ENCODE measurements around the gene SRP19.
"Not testable (repeated sequence)": the region's sequence is repeated elsewhere in the genome, so short reads cannot be mapped to it uniquely, and the experiment has no call there.

SRP19 gene

GRCh38 chr5:112876362-112876761 is 15.3 kb downstream of the SRP19 start:
- no peak for DNase-seq

- no peak for DNase-seq
Observed at GRCh38 chr5:112878101-112878500, 17.0 kb downstream of the SRP19 start.

- DNase-seq, result peak; percentile 23
Observed at GRCh38 chr5:112878760-112879159, 17.7 kb downstream of the SRP19 start.

- no peak for DNase-seq
Observed at GRCh38 chr5:112880219-112880964, 19.3 kb downstream of the SRP19 start.

GRCh38 chr5:112883192-112883591 is 22.1 kb downstream of the SRP19 start:
- no peak for DNase-seq

- DNase-seq, result no peak
Observed at GRCh38 chr5:112885001-112885400, 23.9 kb downstream of the SRP19 start.

GRCh38 chr5:112886975-112887374 is 25.9 kb downstream of the SRP19 start:
- DNase-seq, result no peak

- not testable (repeated sequence) for DNase-seq
Observed at GRCh38 chr5:112892066-112892465, 31.0 kb downstream of the SRP19 start.

- DNase-seq, result no peak
Observed at GRCh38 chr5:112892776-112893175, 31.7 kb downstream of the SRP19 start.

- DNase-seq, result no peak
Observed at GRCh38 chr5:112895682-112896081, 34.6 kb downstream of the SRP19 start.

- no peak for DNase-seq
Observed at GRCh38 chr5:112902561-112902960, 41.5 kb downstream of the SRP19 start.

GRCh38 chr5:112904996-112905395 is 43.9 kb downstream of the SRP19 start:
- not testable (repeated sequence) for DNase-seq

GRCh38 chr5:112906637-112907036 is 45.5 kb downstream of the SRP19 start:
- no peak for DNase-seq

GRCh38 chr5:112907166-112907631 is 46.1 kb downstream of the SRP19 start:
- no peak for DNase-seq

GRCh38 chr5:112908854-112909253 is 47.8 kb downstream of the SRP19 start:
- DNase-seq, result no peak

GRCh38 chr5:112910529-112910928 is 49.4 kb downstream of the SRP19 start:
- no peak for DNase-seq

- DNase-seq, result no peak
Observed at GRCh38 chr5:112914584-112914983, 53.5 kb downstream of the SRP19 start.

- no peak for DNase-seq
Observed at GRCh38 chr5:112915831-112916230, 54.7 kb downstream of the SRP19 start.

GRCh38 chr5:112917453-112917995 is 56.4 kb downstream of the SRP19 start:
- peak; percentile 11 for DNase-seq

GRCh38 chr5:112918136-112918535 is 57.0 kb downstream of the SRP19 start:
- no peak for DNase-seq

GRCh38 chr5:112918679-112919078 is 57.6 kb downstream of the SRP19 start:
- no peak for DNase-seq

All from stimulated activated CD4-positive, alpha-beta T cell treated with anti-CD3 and anti-CD28 coated beads, Interleukin-4, amount 100 ng/mL, for 1 hour (primary cell).